ENCODE data around the gene ZDHHC7. TPM values are rescaled to one million over a fixed set of nuclear protein-coding genes. Genes with fewer than 3 reads are reported as not detected.

ZDHHC7 gene
- total and polyA plus RNA-seq, 9 of the 15 experiments (the other 6 are each of a cell fraction or from before 2014, with no cell fraction given): 1.7 to 49.7 (median 37.4) TPM

- TF ChIP-seq ZFP1 (CRISPR knock-in tag; IDR thresholded peaks at IDR 0.05): no peak
- TF ChIP-seq RBM15 (IDR thresholded peaks at IDR 0.05; ENCODE audit: insufficient read depth, low read length): no peak
- TF ChIP-seq PCBP1 (IDR thresholded peaks at IDR 0.05; ENCODE audit: low read depth, low read length, poor library complexity, severe bottlenecking): no peak
- no peak for TF ChIP-seq NFIX (CRISPR knock-in tag; IDR thresholded peaks at IDR 0.05; ENCODE audit: low read depth)
- TF ChIP-seq ZNF140 (CRISPR knock-in tag; IDR thresholded peaks at IDR 0.05): no peak
- peak; percentile 40; the same call in 1 of the 2 replicates for TF ChIP-seq POLR2G (IDR thresholded peaks at IDR 0.05; ENCODE audit: low read depth, low read length)
- TF ChIP-seq TFAM (CRISPR knock-in tag; conservative IDR thresholded peaks at IDR 0.05): no peak
- TF ChIP-seq ZNF766 (CRISPR knock-in tag; conservative IDR thresholded peaks at IDR 0.05): peak; percentile 81; the same call in 1 of the 2 replicates
- TF ChIP-seq ATF1 (CRISPR knock-in tag; IDR thresholded peaks at IDR 0.05): no peak
- TF ChIP-seq ATF1 (tag; IDR thresholded peaks at IDR 0.05): peak; percentile 78
- TF ChIP-seq EP300 (IDR thresholded peaks at IDR 0.05; ENCODE audit: low read length): peak; percentile 95
- TF ChIP-seq MTA1 (IDR thresholded peaks at IDR 0.05; ENCODE audit: borderline replicate concordance): peak; percentile 89
- TF ChIP-seq WHSC1 (IDR thresholded peaks at IDR 0.05; ENCODE audit: low read length): no peak
- peak; percentile 50; the same call in 1 of the 2 replicates for TF ChIP-seq HCFC1 (IDR thresholded peaks at IDR 0.05; ENCODE audit: low read depth, low read length)
- TF ChIP-seq ZNF24 (IDR thresholded peaks at IDR 0.05): peak; percentile 49; the same call in 1 of the 2 replicates
- no peak for TF ChIP-seq CREB3 (tag; conservative IDR thresholded peaks at IDR 0.05; ENCODE audit: low read depth)
- TF ChIP-seq E2F8 (IDR thresholded peaks at IDR 0.05; ENCODE audit: low read depth, partially characterized antibody): peak; percentile 45
- peak; percentile 44 to 87; a peak in 3 of 4 replicates for TF ChIP-seq UBTF (IDR thresholded peaks at IDR 0.05; ENCODE audit: borderline replicate concordance in 1 of 2, low read depth in 2 of 2, low read length in 2 of 2)
- TF ChIP-seq PHB2 (IDR thresholded peaks at IDR 0.05; ENCODE audit: low read depth): peak; percentile 69; the same call in 1 of the 2 replicates
- TF ChIP-seq NFE2 (IDR thresholded peaks at IDR 0.05; ENCODE audit: low read depth): peak; percentile 75
- TF ChIP-seq SOX6 (IDR thresholded peaks at IDR 0.05): peak; percentile 91
These were observed 35.9 kb upstream of the ZDHHC7 start (continued) for GRCh38 chr16:85046931-85047866.

Measured in K562 (cell line).